Panc1 (cell line): Measurements from ENCODE around the gene CFAP97D1.

Experiments
- CTCF ChIP-seq: fragments of 450-650 bp; IDR thresholded peaks from 2 replicates; pipeline ENCODE4 v1.5.1; 2017; ENCODE audit warnings: mild to moderate bottlenecking
- POLR2AphosphoS5 ChIP-seq: IDR thresholded peaks from 2 replicates; pipeline ENCODE4 v1.6.1; 2012; ENCODE audit warnings: mild to moderate bottlenecking, low read depth, low read length, moderate library complexity
- REST ChIP-seq, 2 experiments: IDR thresholded peaks; 2 replicates each; pipeline ENCODE4 v1.6.1; 2011 to 2012; ENCODE audit warnings: low read depth in 2 of 2, control low read depth in 1 of 2, low read length in 1 of 2, mild to moderate bottlenecking in 1 of 2, moderate library complexity in 1 of 2; ENCODE audit not compliant: insufficient read depth in 1 of 2
- TCF7L2 ChIP-seq: IDR thresholded peaks from 2 replicates; pipeline ENCODE4 v1.6.1; 2011; ENCODE audit warnings: mild to moderate bottlenecking, low read depth, low read length, inconsistent platforms

- TF ChIP-seq CTCF, result no peak
- TF ChIP-seq POLR2AphosphoS5, result no peak
- TF ChIP-seq TCF7L2, result no peak
- no peak for TF ChIP-seq REST (IDR thresholded peaks at IDR 0.05; ENCODE audit: insufficient read depth in 1 of 2, low read depth in 2 of 2, low read length in 1 of 2)
Observed at GRCh38 chr17:43784628-43785101, 4.4 kb downstream of the CFAP97D1 start.
